Activated CD8-positive, alpha-beta memory T cell treated with anti-CD3 and anti-CD28 coated beads for 48 hours (primary cell): ENCODE measurements around the gene MOV10.
A peak's percentile ranks its signal among the peaks of the same experiment; 100 is the strongest.

Experiments used
- DNase-seq, 3 experiments: peaks; one replicate each; pipeline ENCODE4 v3.0.0-alpha.2; 2020; ENCODE audit warnings: low read depth in 2 of 3, low spot score in 2 of 3

Gene MOV10

DNA sequence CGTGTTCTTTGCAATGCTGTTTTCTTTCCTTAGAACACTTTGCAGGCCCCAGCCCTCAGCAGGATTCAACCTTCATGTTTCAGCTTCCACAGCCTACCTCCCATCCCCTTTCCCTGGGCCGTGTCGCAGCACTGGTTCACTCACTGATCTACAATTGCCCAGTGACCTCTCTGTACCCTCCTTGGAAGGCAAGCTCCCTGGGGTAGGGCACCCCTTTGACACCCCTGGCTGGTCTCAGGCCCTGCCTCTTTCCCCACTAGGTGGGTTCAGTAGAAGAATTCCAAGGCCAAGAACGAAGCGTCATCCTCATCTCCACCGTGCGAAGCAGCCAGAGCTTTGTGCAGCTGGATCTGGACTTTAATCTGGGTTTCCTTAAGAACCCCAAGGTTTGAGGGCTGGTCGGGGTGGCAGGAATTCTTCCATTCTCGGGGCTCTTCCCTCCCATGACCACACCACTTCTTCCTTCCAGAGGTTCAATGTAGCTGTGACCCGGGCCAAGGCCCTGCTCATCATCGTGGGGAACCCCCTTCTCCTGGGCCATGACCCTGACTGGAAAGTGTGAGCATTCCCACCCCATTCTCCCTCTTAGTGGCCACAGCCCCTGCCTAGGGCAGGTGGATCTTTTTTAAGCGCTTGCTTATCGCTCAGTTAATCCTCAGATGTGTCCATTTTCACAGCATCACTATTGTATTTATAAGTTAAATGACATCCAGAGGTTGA lies 25.1 kb downstream of the MOV10 start:
- DNase-seq: no peak

DNA sequence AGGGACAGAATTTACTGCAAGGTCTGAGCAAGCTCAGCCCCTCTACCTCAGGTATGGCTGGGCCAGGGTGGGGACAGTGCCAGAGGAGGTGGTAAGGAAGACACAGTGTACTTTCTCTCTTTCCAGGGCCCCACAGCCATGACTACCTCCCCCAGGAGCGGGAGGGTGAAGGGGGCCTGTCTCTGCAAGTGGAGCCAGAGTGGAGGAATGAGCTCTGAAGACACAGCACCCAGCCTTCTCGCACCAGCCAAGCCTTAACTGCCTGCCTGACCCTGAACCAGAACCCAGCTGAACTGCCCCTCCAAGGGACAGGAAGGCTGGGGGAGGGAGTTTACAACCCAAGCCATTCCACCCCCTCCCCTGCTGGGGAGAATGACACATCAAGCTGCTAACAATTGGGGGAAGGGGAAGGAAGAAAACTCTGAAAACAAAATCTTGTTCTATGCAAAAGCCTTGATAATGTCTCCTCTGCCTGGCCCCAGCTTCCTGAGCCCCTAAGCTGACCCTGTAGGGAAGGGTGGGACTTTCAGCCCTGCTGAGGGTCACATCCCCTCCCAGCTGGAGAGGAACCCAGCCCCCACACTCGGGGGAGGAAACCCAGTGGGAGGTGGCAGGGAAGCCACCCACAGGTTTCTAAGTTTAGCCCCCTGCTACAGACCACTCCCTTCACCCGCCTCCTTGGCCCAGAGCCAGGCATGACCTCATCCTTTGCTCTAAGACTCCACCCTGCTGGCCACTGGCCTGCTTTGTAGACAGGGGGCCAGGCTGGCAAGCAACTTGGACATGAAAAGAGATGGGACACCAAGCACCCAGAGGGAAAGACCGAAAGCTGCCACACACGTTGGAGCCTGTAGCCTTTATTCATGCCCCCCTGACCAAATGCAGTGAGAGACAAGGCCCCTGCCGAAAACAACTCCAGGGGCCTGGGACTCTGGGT lies 26.1 kb downstream of the MOV10 start:
- DNase-seq: peak in 2 of 3 experiments; percentile 48 to 75

DNA sequence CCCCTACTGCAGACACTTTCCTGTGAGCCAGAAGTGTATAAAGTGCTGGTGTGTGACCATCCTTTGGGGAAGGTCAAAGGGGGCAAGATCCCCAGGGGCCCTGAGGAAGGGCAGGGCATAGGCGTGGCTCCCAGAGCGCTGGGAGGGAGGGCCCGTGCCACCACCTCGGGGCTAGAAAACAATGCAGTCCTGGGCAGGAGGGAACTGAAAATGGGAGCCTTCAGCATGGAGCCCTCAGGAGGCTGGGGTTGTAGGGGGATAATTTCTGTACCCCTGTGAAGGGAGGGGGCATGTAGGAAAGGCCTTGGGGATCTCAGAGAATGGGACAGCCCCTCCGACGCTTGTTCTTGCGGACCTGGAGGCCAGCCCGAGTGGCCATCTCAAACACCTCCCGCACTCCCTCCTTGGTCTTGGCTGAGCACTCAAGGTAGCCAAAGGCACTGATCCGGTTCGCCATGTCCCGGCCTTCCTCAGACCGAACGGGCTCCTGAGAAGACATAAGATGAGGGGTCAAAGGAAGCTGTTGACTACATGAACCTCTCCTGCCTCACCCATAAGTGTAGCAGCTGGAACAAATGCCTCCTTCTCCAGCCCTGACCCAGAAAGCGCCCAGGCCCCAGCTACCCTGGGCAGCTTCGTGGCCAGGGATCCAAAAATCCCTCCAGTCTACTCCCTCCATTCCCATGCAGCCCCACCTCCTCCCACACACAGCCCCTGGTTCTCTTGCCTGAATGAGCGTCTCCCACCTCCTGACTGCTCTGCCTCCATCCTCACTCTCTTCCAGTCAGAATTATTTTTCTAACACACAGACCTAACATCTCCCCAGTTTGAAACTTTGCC lies 27.0 kb downstream of the MOV10 start:
- no peak for DNase-seq

DNA sequence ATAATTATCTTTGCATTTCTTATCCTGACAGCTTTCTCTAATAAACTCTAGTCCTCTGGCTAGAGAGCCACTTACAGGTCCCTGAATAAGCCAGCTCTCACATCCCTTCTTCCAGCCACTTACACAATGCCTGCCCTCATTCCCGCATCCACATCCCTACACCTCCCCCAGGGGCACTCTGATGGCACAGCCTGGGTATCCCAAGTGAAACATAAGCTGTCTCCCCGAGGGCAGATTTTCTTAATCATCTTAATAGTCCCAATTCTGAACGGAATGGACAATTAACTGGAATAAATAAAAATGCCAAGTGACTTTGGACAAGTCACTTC lies 27.6 kb downstream of the MOV10 start:
- no peak for DNase-seq

DNA sequence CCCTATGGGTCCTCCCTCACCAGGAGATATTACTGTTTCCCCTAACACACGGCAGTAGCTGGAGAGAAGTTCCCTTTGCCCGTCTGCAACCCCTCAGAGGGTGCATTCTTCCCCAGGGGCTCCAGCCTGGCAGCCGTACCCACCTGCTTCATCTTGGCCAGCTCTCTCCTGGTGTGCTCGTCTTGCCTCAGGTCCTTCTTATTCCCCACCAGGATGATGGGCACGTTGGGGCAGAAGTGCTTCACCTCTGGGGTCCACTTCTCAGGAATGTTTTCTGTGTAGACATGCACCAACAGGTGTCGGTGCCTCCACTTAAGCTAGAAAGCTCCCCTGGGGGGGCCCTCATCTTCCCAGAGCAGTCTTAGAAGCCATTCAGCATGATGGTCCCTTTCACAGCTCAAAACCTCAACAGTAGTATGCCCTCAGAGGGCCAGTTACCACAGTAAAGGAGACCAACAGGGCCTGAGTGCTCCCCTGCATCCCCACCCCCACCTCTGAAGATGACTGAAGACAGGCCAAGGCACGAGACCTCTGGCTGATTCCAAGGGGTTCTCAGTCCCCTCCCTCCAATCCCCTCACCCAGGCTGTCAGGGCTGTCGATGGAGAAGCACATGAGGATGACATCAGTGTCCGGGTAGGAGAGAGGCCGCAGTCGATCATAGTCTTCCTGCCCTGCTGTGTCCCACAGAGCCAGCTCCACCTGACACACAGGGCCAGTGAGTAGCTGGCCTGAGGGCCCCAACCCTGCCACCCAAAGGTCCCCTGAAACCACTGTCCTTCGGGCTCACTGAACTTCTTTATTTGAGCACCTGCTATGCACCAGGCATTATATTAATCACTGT lies 28.2 kb downstream of the MOV10 start:
- DNase-seq: no peak

DNA sequence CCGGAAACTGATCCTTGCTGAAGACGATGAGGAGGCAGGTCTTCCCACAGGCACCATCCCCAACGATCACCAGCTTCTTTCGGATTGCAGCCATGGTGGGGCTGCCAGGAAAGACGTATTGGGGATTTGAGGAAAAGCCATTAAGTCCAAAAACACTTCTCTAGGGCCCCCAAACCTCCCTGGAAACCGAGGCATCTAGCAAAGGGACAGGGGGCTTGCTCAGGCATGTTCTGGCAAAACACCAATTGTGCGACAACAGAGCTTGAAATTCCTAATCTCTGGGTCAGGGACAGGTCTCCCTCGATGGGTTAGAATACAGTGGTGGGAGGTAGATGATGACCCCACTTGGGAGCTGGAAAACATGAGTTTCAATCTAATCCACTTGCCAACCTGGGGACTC lies 29.2 kb downstream of the MOV10 start:
- DNase-seq: no peak

DNA sequence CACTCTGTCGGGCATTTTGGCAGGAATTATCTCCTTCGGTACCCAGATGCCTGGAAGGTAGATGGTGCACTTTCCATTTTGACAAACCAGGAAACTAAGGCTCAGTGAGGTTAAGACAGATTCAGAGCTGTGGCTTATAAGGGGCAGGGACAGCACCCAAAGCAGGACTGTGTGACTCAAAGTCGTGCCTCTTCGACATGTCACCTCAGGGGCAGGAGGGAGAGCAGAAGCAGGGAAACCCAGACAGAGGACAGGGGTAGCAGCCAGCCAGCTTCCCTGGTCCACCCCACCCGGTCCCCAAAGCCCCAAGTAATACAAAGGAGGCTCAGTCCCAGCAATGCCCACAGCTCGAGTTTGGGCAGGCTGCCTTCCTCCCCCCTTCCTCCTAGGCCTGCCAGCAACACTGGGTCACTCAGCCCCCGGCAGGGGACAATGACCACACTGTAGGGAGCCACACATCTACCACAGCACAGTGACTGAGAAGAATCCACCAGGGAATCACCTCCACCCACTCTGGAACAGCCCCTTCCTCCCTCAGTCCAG lies 30.0 kb downstream of the MOV10 start:
- DNase-seq: no peak

DNA sequence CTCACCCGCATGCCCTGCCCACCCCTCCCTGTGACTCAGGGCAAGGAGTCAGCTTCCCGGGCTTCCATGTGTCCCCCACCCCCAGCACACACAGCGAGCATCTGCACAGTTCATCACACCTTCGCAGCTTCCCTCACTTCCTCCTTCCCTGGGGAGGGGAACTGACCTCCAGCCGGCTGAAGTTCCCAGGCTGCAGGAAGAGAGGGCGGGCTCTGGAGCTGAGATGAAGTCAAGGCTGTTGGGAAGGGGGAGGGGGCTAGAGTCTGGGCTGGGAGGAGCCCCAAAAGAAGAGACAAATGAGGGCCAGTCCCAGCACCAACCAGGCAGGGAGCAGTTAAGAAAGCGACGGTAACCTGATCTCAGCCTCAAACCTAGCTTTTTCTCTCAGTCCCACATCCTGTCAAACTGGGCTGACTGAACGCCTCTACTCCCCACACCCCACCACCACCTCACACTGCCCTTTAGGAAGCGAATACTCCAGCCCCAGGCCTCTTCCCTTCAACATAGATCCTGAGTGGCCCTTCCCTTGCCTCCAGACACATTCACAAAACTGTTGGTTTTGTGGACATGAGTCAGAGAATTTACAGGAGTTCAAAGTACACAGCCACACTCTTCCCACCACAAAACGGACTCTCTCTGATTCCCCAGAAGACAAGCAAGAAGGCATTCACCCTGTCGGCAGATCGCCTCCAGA lies 30.6 kb downstream of the MOV10 start:
- DNase-seq: peak in 2 of 3 experiments; percentile 22 to 25

DNA sequence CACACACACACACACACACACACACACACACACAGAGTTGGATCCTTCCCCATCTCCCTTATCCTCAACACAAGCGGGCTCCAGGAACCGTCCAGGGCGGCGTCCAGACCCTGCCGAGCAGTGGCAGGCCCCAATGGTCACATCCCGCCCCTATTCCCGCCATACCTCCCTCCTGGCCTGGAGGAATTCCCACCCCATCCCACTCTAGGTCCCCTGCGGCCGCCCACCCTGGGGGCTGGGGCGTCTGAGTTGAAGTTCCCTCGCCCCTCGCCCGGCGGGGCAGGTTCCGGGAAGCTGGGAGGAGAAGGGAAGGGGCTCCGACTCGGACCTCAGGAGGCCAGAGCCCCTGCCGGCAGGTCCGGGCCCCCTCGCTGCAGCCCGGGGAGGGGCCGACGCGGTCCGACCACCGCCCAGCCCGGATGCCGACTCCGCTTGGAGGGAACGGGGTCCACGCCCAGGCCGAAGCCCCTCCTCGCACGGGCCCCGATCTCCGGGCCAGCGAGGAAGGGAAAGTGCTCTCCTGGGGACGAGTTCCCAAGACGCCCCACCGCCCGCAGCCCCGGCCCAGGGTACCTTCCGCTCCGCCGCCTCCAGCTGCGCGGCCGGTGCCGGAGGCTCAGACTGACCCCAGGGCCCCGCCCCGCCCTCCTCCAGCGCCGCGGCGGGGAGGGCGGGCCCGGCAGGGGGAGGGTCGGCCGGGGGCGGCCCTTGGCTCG lies 32.2 kb downstream of the MOV10 start, which contains the start of gene RHOC:
Gene RHOC, minus strand, starts transcription at position 623 of the 716 bp plus-strand sequence. CDS start 3,328 bp downstream, outside the sequence.
- no peak for DNase-seq

DNA sequence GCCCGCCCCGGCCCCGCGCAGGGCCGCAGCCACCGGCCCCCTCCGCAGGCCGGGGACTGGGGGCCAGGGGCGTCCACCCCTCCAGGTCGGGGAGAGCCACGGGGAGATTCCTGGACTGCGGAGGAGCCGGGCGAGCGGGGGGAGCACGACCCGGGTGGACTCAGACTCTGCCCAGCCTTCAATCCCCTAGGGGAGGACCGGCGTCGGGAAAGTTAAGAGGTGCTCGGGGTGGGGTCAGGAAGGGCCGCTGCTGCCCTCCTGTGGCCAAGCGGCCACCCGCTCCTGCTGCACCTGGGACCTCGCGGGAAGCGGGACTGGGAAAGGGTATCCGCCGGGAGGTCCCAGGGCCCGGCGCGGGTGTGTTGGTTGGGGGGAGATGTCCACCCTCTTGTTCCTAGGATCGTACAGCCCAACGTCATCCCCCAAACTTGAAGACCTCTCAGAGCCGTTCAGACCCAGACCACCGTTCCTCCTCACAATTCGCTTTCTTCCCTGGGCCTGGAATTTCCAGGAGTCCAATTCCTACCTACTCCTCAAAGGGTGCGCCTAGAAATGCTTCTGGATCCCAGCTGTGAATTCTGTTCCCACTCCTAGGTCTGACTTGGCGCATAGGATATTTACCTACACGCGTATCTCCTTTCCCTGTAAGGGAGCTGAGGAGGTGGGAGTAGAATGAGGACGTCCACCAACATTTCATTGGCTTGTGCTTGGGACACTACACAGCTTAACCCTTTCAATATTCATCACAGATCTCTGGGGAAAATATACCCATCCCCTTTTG lies 33.0 kb downstream of the MOV10 start:
- DNase-seq: peak in 2 of 3 experiments; percentile 43 to 49

DNA sequence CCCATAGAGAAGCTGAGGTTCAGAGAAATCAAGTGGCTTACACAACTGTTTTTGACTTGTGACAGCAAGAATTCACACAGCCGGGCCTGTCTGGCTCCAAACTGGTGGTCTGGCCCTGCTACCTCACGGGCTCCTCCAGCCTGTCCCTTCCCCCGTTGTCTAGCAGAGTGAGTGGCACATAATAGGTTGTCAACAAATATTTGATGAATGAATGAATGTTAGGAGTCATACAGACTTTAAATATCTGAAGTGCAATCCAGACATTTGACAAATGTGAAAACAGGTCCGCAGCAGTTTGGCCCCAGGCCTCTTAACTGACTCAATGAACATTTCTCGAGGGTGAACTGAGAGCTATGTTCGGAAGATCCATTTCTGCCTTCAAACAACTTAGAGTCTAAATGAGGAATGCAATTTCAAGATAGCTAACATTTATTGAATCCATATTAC lies 33.6 kb downstream of the MOV10 start:
- no peak for DNase-seq

DNA sequence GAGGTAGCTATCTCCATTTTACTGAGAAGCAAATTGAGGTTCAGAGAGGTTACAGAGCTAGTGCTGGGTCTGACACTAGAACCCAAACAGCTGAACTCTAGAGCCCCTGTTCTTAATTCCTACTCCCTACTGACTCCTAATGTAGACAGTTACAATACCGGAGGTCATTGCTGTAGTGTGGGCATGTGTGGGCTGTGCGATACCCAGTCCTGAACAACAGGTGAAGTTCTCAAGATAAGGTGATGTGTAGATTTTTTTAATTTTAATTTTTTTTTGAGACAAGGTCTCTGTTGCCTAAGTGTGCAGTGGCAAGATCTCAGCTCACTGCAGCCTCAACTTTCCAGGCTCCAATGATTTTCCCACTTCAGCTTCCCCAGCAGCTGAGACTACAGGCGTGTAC lies 34.0 kb downstream of the MOV10 start:
- no peak for DNase-seq

DNA sequence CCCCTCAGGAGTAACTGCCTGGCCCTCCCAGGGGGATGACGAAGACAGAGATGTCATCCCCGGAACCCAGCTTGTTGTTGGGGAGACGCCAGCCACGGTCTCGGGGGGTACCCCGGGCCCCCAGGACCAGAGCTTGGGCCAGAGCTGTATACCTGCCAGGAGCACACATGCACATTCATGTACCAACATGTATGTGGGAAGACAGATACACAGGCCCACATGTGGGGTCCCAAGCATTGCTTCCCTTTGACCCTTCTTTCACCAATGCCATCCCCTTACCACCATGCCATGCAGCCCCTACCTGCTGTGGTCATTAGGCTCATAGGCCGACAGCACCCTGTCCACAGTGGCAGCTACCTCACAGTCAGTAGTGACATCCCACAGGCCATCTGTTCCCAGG lies 35.7 kb downstream of the MOV10 start:
- DNase-seq: no peak

DNA sequence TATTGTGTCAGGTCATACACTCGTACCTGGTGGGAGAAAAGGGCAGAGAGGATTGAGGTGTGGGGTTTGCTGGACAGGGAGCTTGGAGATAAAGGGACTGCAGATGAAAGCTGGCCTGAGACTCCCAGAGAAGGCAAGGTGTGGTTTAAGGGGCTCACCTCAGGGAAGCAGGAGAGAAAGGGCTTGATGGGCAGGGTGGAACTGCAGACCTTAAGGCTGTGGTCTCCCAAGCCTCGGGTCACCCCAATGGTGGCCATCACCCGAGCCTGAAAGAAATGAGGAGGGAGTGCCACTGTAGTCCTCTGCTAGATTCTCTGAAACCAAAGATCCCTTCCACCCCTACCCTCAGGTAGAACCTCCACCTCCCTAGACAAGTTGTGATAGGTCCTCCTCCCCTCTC lies 36.1 kb downstream of the MOV10 start:
- DNase-seq: no peak

DNA sequence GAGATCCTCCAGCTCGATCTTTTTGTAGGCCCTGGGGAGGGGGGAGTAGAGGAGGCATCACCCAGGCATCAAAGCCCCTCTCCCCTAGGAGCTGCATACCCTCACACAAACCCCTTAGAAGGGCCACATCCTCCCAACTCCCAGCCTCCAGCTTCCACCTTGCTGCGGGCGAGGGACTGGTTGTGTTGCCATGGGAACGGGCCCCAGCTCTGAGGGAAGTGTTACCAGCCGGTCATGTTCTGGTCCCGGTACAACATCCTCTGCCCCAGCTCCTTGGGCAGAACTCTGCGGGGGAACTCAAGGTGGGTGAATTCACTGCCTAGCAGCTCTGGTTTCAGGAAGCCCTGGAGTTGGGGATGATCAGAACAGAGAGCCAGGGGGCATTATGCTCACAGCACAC lies 36.6 kb downstream of the MOV10 start:
- no peak for DNase-seq

DNA sequence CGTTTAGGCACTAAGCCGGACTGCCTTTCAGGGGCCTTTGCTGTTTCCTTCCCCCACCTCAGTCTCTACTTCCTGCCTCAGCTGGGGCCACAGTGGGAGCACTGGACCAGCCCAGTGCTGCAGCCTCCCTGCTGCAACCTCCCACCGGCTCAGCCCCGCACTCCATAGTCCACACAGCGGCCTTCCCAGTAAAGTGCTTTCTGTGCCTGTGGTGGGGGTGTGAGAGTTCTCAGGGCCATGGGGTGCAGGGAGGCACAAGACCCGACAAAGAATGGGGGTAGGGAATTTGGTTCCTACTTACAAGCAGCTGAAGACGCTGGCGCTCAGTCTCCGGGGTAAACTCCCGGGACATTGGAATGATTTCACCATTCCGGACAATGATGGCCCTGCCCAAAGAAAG lies 37.2 kb downstream of the MOV10 start:
- no peak for DNase-seq

DNA sequence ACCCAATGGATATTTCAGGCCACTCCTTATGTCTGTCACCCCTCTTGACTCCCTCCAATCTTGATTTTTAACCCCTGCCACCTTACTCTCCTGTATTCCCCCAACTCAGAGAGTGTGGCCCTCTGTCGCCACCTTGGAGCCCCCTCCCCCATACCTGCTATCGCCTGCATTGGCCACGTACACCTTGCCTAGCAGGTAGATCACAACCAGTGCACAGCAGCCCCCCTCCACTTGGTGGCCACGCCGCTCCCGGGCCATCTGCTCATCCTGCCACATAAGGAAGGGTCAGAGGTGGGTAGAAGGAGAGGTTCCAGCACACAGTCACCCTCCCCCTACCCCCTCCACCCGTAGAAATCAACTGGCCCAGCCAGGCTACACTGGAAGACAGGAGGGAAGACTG lies 37.7 kb downstream of the MOV10 start:
- no peak for DNase-seq

DNA sequence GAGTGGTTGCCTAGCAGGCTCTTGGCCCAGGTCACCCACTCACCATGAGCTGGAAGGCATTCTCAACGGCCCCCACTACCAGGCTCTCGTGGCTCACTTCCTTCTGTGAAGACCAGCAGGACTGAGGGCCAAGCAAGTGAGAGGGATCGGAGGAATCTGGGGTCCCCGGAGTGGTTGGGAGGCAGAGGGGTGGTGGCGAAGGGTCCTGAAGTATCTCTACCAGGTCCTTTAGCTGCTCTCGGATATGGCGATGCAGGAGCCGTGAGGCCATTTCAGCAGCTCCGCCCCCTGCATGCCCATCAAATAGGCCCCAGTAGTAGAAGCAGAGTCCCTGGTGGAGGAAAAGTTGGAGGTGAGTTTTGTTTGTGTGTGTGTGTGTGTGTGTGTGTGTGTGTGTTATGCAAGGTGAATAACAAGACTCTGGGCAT lies 38.3 kb downstream of the MOV10 start:
- DNase-seq: no peak
